NCI-H2107 treated with DMSO at 0.1 percent for 48 hours (cell line): ENCODE measurements around the gene DYNLRB2.

Source experiments
- DNase-seq: peaks from one replicate; lab custom pipeline; 2025; ENCODE audit not compliant: unreplicated experiment; lab: John Stamatoyannopoulos, UW

The DYNLRB2 gene

GRCh38 chr16:80547145-80547544, 6.4 kb downstream of the DYNLRB2 start:
- DNase-seq, result no peak

- no peak for DNase-seq
Measured at GRCh38 chr16:80552277-80552676, 11.5 kb downstream of the DYNLRB2 start.

GRCh38 chr16:80554033-80554432, 13.2 kb downstream of the DYNLRB2 start:
- no peak for DNase-seq

GRCh38 chr16:80556481-80556880, 15.7 kb downstream of the DYNLRB2 start:
- no peak for DNase-seq

GRCh38 chr16:80557037-80557436, 16.2 kb downstream of the DYNLRB2 start:
- no peak for DNase-seq

- DNase-seq, result no peak
Measured at GRCh38 chr16:80559369-80559768, 18.6 kb downstream of the DYNLRB2 start.

- DNase-seq, result no peak
Measured at GRCh38 chr16:80563066-80563465, 22.3 kb downstream of the DYNLRB2 start.

GRCh38 chr16:80564394-80564793, 23.6 kb downstream of the DYNLRB2 start:
- DNase-seq, result no peak

- no peak for DNase-seq
Measured at GRCh38 chr16:80569440-80570105, 28.8 kb downstream of the DYNLRB2 start.

GRCh38 chr16:80570106-80570478, 29.3 kb downstream of the DYNLRB2 start:
- no peak for DNase-seq

- DNase-seq, result no peak
Measured at GRCh38 chr16:80573700-80574120, 32.9 kb downstream of the DYNLRB2 start.

GRCh38 chr16:80576343-80576912, 35.6 kb downstream of the DYNLRB2 start:
- DNase-seq, result no peak

GRCh38 chr16:80577485-80578280, 36.9 kb downstream of the DYNLRB2 start:
- DNase-seq, result no peak

- DNase-seq, result no peak
Measured at GRCh38 chr16:80580109-80580832, 39.5 kb downstream of the DYNLRB2 start.

- no peak for DNase-seq
Measured at GRCh38 chr16:80583466-80583865, 42.7 kb downstream of the DYNLRB2 start.

- no peak for DNase-seq
Measured at GRCh38 chr16:80585764-80586163, 45.0 kb downstream of the DYNLRB2 start.

GRCh38 chr16:80586476-80586875, 45.7 kb downstream of the DYNLRB2 start:
- DNase-seq, result no peak

- no peak for DNase-seq
Measured at GRCh38 chr16:80587071-80587470, 46.3 kb downstream of the DYNLRB2 start.

- no peak for DNase-seq
Measured at GRCh38 chr16:80591071-80591915, 50.5 kb downstream of the DYNLRB2 start.

GRCh38 chr16:80592273-80592672, 51.5 kb downstream of the DYNLRB2 start:
- no peak for DNase-seq

GRCh38 chr16:80594756-80595155, 54.0 kb downstream of the DYNLRB2 start:
- DNase-seq, result no peak
